Endothelial cell of umbilical vein (primary cell): ENCODE results near the gene VPS4A. TPM values are rescaled to one million over a fixed set of nuclear protein-coding genes. Genes with fewer than 3 reads are reported as not detected.

Experiments used
- BruUV-seq: library from RNA; stranded (reverse); fragments of 400-500 nt; replicated peaks from 2 replicates; lab custom pipeline; 2021; lab: Mats Ljungman, UMichigan
- CTCF ChIA-PET: fragments of 300-600, 350-600 bp; sonication (Branson Sonifier 250); formaldehyde crosslinking; loops from one replicate; lab custom pipeline; 2021; ENCODE audit warnings: antibody characterized with exemption, inconsistent platforms; lab: Charles Lee
- POLR2A ChIA-PET: fragments of 300-600, 350-600 bp; sonication (Branson Sonifier 250); formaldehyde crosslinking; loops from one replicate; lab custom pipeline; 2021; ENCODE audit warnings: antibody characterized with exemption, inconsistent platforms; lab: Charles Lee
- DNase-seq: peaks from one replicate; pipeline ENCODE4 v3.0.0-alpha.2; 2011; ENCODE audit warnings: low read depth, low spot score
- FAIRE-seq: peaks from 2 replicates; lab custom pipeline; 2011; peaks lifted over from hg19 to GRCh38; lab: Jason Lieb, UNC
- H2AFZ ChIP-seq: 2 replicates; pipeline ENCODE4 v1.6.0; 2012; ENCODE audit warnings: low read depth, low read length, control low read depth, inconsistent platforms
- H3K27ac ChIP-seq: 2 replicates; pipeline ENCODE4 v1.5.1; 2011; ENCODE audit warnings: low read depth, mild to moderate bottlenecking, control low read depth, low read length, moderate library complexity; ENCODE audit not compliant: insufficient read depth
- H3K27me3 ChIP-seq, 2 experiments: 2 replicates each; pipeline versions ENCODE4 v1.6.0 to v1.6.1; 2011; ENCODE audit warnings: low read length in 2 of 2, mixed read lengths in 1 of 2; ENCODE audit not compliant: control insufficient read depth in 2 of 2, insufficient read depth in 2 of 2
- H3K36me3 ChIP-seq, 2 experiments: 2 replicates in 1 of 2; 3 replicates in 1 of 2; pipeline ENCODE4 v1.5.1; 2011; ENCODE audit warnings: low read length in 2 of 2, mild to moderate bottlenecking in 1 of 2, moderate library complexity in 1 of 2; ENCODE audit not compliant: control insufficient read depth in 2 of 2, insufficient read depth in 2 of 2; ENCODE audit errors: extremely low read depth in 1 of 2
- H3K4me1 ChIP-seq: 3 replicates; pipeline ENCODE4 v1.5.1; 2011; ENCODE audit warnings: mild to moderate bottlenecking, low read length; ENCODE audit not compliant: control insufficient read depth, insufficient read depth; ENCODE audit errors: extremely low read depth
- H3K4me2 ChIP-seq: 2 replicates; pipeline ENCODE4 v1.6.1; 2011; ENCODE audit warnings: low read length, control low read depth, mixed read lengths; ENCODE audit not compliant: insufficient read depth
- H3K4me3 ChIP-seq, 3 experiments: fragments of 200-600 bp in 1 of 3; sonication (generic), shearing (Covaris generic) in 1 of 3; replicated peaks in 1 of 3; 2 replicates each; pipeline ENCODE4 v1.5.1; 2011 to 2016; ENCODE audit warnings: control low read depth in 3 of 3, low read length in 3 of 3, mild to moderate bottlenecking in 2 of 3, inconsistent platforms in 1 of 3, low read depth in 1 of 3, moderate library complexity in 1 of 3; ENCODE audit not compliant: insufficient read depth in 1 of 3
- H3K79me2 ChIP-seq: 2 replicates; pipeline ENCODE4 v1.6.0; 2012; ENCODE audit warnings: low read length, inconsistent platforms; ENCODE audit not compliant: control insufficient read depth, insufficient read depth
- H3K9ac ChIP-seq: replicated peaks from 2 replicates; pipeline ENCODE3; 2011; ENCODE audit warnings: low read length, control low read depth; ENCODE audit not compliant: insufficient read depth; ENCODE audit errors: extremely low read depth
- H3K9me1 ChIP-seq: replicated peaks from 3 replicates; pipeline ENCODE4 v1.6.0; 2011; ENCODE audit warnings: mild to moderate bottlenecking, low read length; ENCODE audit not compliant: control insufficient read depth, insufficient read depth; ENCODE audit errors: extremely low read depth
- H3K9me3 ChIP-seq: replicated peaks from 2 replicates; pipeline ENCODE4 v1.5.1; 2012; ENCODE audit warnings: low read length, inconsistent platforms; ENCODE audit not compliant: control insufficient read depth, insufficient read depth
- H4K20me1 ChIP-seq: replicated peaks from 2 replicates; pipeline ENCODE3; 2011; ENCODE audit warnings: mild to moderate bottlenecking, low read length; ENCODE audit not compliant: control insufficient read depth, insufficient read depth; ENCODE audit errors: extremely low read depth
- CTCF ChIP-seq, 2 donors: IDR thresholded peaks; 1 replicate in 1 of 2; 2 replicates in 1 of 2; pipeline ENCODE4 v1.5.1; 2011; ENCODE audit warnings: low read length in 2 of 2, mild to moderate bottlenecking in 2 of 2, moderate library complexity in 2 of 2, control low read depth in 1 of 2, inconsistent platforms in 1 of 2, low read depth in 1 of 2; ENCODE audit not compliant: insufficient read depth in 1 of 2; ENCODE audit errors: extremely low read depth in 1 of 2
- EZH2 ChIP-seq: IDR thresholded peaks from 2 replicates; pipeline ENCODE4 v1.6.1; 2012; ENCODE audit warnings: borderline replicate concordance, low read depth, mild to moderate bottlenecking, moderate library complexity, low read length, inconsistent platforms; ENCODE audit not compliant: severe bottlenecking
- FOS ChIP-seq: IDR thresholded peaks from 2 replicates; pipeline ENCODE4 v1.6.1; 2011; ENCODE audit warnings: mild to moderate bottlenecking, low read length, moderate library complexity, borderline replicate concordance; ENCODE audit not compliant: insufficient read depth
- GATA2 ChIP-seq: IDR thresholded peaks from 2 replicates; pipeline ENCODE4 v1.7.0; 2011; ENCODE audit warnings: low read depth, mild to moderate bottlenecking, moderate library complexity, mixed read lengths, low read length; ENCODE audit not compliant: insufficient read length, insufficient read depth
- JUN ChIP-seq: IDR thresholded peaks from 2 replicates; pipeline ENCODE4 v1.6.1; 2011; ENCODE audit warnings: borderline replicate concordance, low read depth; ENCODE audit not compliant: insufficient read length, insufficient read depth
- MAX ChIP-seq: IDR thresholded peaks from 2 replicates; pipeline ENCODE4 v1.6.1; 2011; ENCODE audit not compliant: insufficient read depth, insufficient read length
- MYC ChIP-seq: IDR thresholded peaks from one replicate; pipeline ENCODE4 v1.6.1; 2011; ENCODE audit warnings: mild to moderate bottlenecking, low read depth, low read length
- POLR2A ChIP-seq: IDR thresholded peaks from 2 replicates; pipeline ENCODE4 v1.6.1; 2012; ENCODE audit warnings: low read depth, mild to moderate bottlenecking, control low read depth, low read length
- POLR2AphosphoS5 ChIP-seq: IDR thresholded peaks from 2 replicates; pipeline ENCODE4 v1.6.1; 2012; ENCODE audit warnings: low read depth, mild to moderate bottlenecking, control low read depth, low read length, moderate library complexity; ENCODE audit not compliant: insufficient read depth
- dilution Hi-C: fragments of 300-500 bp; cut with MboI; formaldehyde crosslinking; loops from one replicate; pipeline ENCODE4 v1.15.0; 2019; ENCODE audit warnings: low sequenced_read_pairs; ENCODE audit not compliant: extremely low pct_ligation_motif_present
- intact Hi-C: fragments of 100-400 bp; cut with micrococcal nuclease; formaldehyde crosslinking; loops from one replicate; pipeline ENCODE4 v1.10.0; 2022
- polyA plus RNA-seq, 4 experiments: library from polyadenylated mRNA; depleted of rRNA in 3 of 4; stranded (reverse) in 3 of 4; unstranded in 1 of 4; fragments of >200 nt; gene quantifications; 2 replicates each; pipeline versions ENCODE4 v1.2.1 to v1.2.3, GENCODE V29; 2011 to 2012; ENCODE audit warnings: missing spikeins in 1 of 4
- total RNA-seq: library from RNA; stranded (reverse); gene quantifications from 2 replicates; pipeline ENCODE4 v1.2.3, GENCODE V29; 2021

Gene VPS4A
- total and polyA plus RNA-seq, 2 donors (not counting 3 experiments of a cell fraction or from before 2014, with no cell fraction given), result 22.3 to 34.8 TPM

DNA sequence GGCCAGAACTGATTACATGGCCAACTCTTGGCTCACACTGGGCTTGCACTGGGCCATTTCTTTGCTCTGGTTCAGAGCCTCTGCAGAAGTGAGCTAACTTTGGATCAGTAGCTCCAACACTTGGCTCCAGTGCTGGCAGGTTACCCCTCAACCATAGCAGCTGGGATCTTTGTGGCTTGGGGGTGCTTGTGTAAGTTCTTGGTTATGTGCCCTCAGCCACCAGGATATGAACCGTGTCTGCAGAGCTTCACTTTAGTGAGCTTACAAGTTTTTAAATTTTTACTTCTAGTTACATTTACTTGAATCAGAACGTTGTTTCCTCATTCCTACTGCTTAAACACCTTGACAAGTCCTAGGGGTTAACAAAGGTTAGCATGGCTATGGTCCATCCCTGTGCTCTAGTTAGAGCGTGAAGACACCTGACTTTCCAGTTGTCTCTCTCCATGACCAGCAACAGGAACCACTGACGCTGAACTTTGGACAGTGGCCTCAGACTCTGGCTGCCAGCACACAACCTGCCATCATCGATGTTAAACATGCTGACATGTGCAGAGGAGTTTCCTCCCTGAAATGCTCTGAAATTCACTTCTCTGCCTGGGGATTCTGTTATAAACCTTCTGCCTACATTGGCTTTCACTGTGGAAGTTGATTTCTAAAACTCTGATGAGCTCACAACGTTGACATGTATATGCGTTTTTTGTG lies 15.2 kb downstream of the VPS4A start:
- Histone ChIP-seq H3K4me2 (no peak overlapping the region), H3K9ac (no peak overlapping the region), H3K36me3 (peaks cover 4 to 19% of the 10 kb centered on the region in 2 experiments), H3K79me2 (peaks cover 49% of the 10 kb centered on the region), H3K9me1 (no peaks in the 10 kb centered on the region), H3K4me1 (peaks cover 21% of the 10 kb centered on the region), H3K4me3 (no peak overlapping the region), H3K27ac (no peak overlapping the region), H3K27me3 (no peaks in the 10 kb centered on the region), H2AFZ (no peak overlapping the region), H3K9me3 (no peaks in the 10 kb centered on the region), H4K20me1 (no peaks in the 10 kb centered on the region)
- DNase-seq, result no peak
- intact Hi-C loops (no loop called here), dilution Hi-C loops (no loop called here)
- ChIA-PET CTCF (interaction anchor here (0.7 to 2.4 kb wide), 4 partner anchors 11 to 176 kb away, joined by 4 to 8 read pairs (median 6); no protein-coding TSS in a partner anchor), POLR2A (no interaction called here)
- TF ChIP-seq POLR2A (no peak), JUN (no peak), CTCF (IDR thresholded peaks at IDR 0.05; ENCODE audit: extremely low read depth in 1 of 2, insufficient read depth in 1 of 2, low read depth in 1 of 2, low read length in 2 of 2) (no peak), POLR2AphosphoS5 (no peak), MAX (no peak), FOS (no peak), GATA2 (no peak), MYC (no peak), EZH2 (no peak)
- FAIRE-seq, result no peak
- no TSS peak for BruUV-seq
